GM18858 (cell line): Measurements from ENCODE around the gene FSTL4.

Experiments used
- ATAC-seq: cut with Tn5 transposase; IDR thresholded peaks from one replicate; pipeline ENCODE4 v1.9.1; 2021; ENCODE audit not compliant: unreplicated experiment

Gene FSTL4

GRCh38 chr5:133150909-133151544 lies 461.3 kb downstream of the FSTL4 start:
- ATAC-seq = no peak

- no peak for ATAC-seq
Measured at GRCh38 chr5:133149345-133149744, 463.0 kb downstream of the FSTL4 start.

DNA sequence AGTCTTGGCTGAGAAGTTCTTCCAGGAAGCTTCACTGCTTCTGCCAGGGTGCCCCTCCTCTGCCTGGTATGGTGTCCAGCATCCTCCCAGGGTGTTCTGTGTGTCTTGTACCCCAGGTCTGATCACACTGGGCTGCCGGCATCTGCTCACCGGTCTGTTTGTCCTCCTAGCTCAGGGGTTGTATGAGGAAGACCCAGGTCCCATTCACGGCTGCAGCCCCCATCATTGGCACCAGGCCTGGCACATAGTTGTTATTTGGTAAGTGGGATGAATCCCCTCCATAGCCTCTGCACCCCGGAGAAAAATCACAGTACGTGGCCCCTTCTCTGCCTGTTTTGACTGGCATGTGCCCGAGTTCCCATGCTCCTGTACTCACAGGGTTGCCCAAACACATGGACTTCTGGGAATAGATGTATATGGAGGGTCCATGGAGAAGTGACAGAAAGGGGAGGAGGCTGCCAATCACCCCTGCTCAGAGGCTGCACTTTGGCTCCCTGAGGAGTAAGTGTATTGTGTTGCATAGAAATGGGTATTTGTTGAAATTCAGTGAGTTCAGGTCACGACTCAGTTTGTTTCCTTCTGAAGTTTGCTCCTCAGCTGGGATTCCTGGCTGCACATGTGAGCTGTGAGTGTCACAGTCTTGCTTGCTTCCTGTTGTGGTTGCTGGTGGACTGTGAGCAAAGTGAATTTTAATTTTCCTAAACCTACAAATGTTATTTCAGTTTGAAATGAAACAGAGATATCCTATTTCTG lies 464.4 kb downstream of the FSTL4 start:
- ATAC-seq = no peak

- ATAC-seq = no peak
Measured at GRCh38 chr5:133147411-133147810, 464.9 kb downstream of the FSTL4 start.
